ENCODE measurements around the gene IMP4. TPM values are rescaled to one million over a fixed set of nuclear protein-coding genes. Genes with fewer than 3 reads are reported as not detected.

Gene IMP4
- total RNA-seq, 1 experiment from 2014 or later = 121 TPM

- no peak for TF ChIP-seq SIN3A (IDR thresholded peaks at IDR 0.05; ENCODE audit: low read depth)
- no peak for TF ChIP-seq JUND (IDR thresholded peaks at IDR 0.05)
- TF ChIP-seq CEBPB (IDR thresholded peaks at IDR 0.05; ENCODE audit: low read depth) = no peak
- TF ChIP-seq SRF (IDR thresholded peaks at IDR 0.05; ENCODE audit: low read depth) = no peak
- no peak for TF ChIP-seq EZH2phosphoT487 (IDR thresholded peaks at IDR 0.05; ENCODE audit: borderline replicate concordance)
- TF ChIP-seq ZBTB33 (IDR thresholded peaks at IDR 0.05; ENCODE audit: extremely low read depth, insufficient replicate concordance, low read length) = no peak
- TF ChIP-seq CBX3 (IDR thresholded peaks at IDR 0.05; ENCODE audit: low read depth) = no peak
- TF ChIP-seq MAX (IDR thresholded peaks at IDR 0.05) = no peak
- no peak for TF ChIP-seq ATF3 (IDR thresholded peaks at IDR 0.05)
- no peak for TF ChIP-seq REST (IDR thresholded peaks at IDR 0.05; ENCODE audit: low read depth)
- no peak for TF ChIP-seq ZNF274 (IDR thresholded peaks at IDR 0.05; ENCODE audit: low read depth, low read length)
- TF ChIP-seq TCF7L2 (IDR thresholded peaks at IDR 0.05; ENCODE audit: borderline replicate concordance, extremely low read depth, insufficient read depth, insufficient read length) = no peak
- no peak for TF ChIP-seq RAD21 (IDR thresholded peaks at IDR 0.05; ENCODE audit: low read depth)
- TF ChIP-seq POLR2A (IDR thresholded peaks at IDR 0.05; ENCODE audit: borderline replicate concordance, extremely low read depth, insufficient read depth, insufficient read length) = no peak
- no peak for TF ChIP-seq ZFX (IDR thresholded peaks at IDR 0.05)
- TF ChIP-seq EGR1 (IDR thresholded peaks at IDR 0.05; ENCODE audit: low read depth) = no peak
- TF ChIP-seq YY1 (IDR thresholded peaks at IDR 0.05; ENCODE audit: extremely low read depth, insufficient replicate concordance, low read depth, low read length) = no peak
- Histone ChIP-seq H3K79me2 (ENCODE audit: insufficient read depth, low read length) (no peaks in the 10 kb centered on the region; the same call in none of the 2 replicates), H3K27ac (ENCODE audit: low read depth, low read length) (no peak overlapping the region), H3K36me3 (ENCODE audit: control insufficient read depth in 1 of 2, insufficient read depth in 2 of 2, low read length in 2 of 2) (peaks cover 0 to 1% of the 10 kb centered on the region in 2 experiments; a peak in 1 of 4 replicates), H3K9ac (ENCODE audit: low read length) (no peak overlapping the region), H3K9me3 (ENCODE audit: control insufficient read depth in 1 of 2, insufficient read depth in 1 of 2, low read depth in 1 of 2, low read length in 2 of 2) (no peaks in the 10 kb centered on the region), H3K27me3 (ENCODE audit: insufficient read depth, low read length) (no peaks in the 10 kb centered on the region), H3K4me1 (ENCODE audit: control insufficient read depth in 1 of 2, insufficient read depth in 2 of 2, low read length in 2 of 2) (peaks cover 0 to 19% of the 10 kb centered on the region in 2 experiments; a peak in 2 of 4 replicates), H3K4me2 (ENCODE audit: low read length) (no peak overlapping the region), H3K9me2 (ENCODE audit: insufficient read depth) (no peaks in the 10 kb centered on the region), H3K4me3 (replicated peaks in 1 of 2; ENCODE audit: low read depth in 1 of 2, low read length in 2 of 2) (no peak overlapping the region), H2AFZ (ENCODE audit: low read depth, low read length, poor library complexity, severe bottlenecking) (no peak overlapping the region), H4K20me1 (ENCODE audit: insufficient read depth) (no peaks in the 10 kb centered on the region)
- intact Hi-C loops (cut with micrococcal nuclease) = no loop called here
- BruUV-seq (replicated peaks) = no TSS peak
- ATAC-seq (no peak), DNase-seq (ENCODE audit: low read depth, low spot score) (no peak)
- ChIA-PET RAD21 (ENCODE audit: low non-redundant PET in 1 of 2, low total read pairs in 2 of 2, uncharacterized antibody in 2 of 2, unreplicated experiment in 2 of 2) (interaction anchor here in 1 of 2 experiments (1.1 kb wide), 1 partner anchor 11 kb away, joined by 3 read pairs; the partner anchor contains the start of gene IMP4), POLR2A (no interaction called here), CTCF (no interaction called here)
Measured at GRCh38 chr2:130353291-130354138, 10.8 kb downstream of the IMP4 start.

Measured in HCT116 (cell line).